DMS79 treated with DMSO at 0.1 percent for 48 hours (cell line): ENCODE measurements around the gene GOLGA6A.
A peak's percentile ranks its signal among the peaks of the same experiment; 100 is the strongest.
"Not testable (repeated sequence)": the region's sequence is repeated elsewhere in the genome, so short reads cannot be mapped to it uniquely, and the experiment has no call there.

Source experiments
- DNase-seq: peaks from one replicate; lab custom pipeline; 2025; lab: John Stamatoyannopoulos, UW

The GOLGA6A gene, protein sequence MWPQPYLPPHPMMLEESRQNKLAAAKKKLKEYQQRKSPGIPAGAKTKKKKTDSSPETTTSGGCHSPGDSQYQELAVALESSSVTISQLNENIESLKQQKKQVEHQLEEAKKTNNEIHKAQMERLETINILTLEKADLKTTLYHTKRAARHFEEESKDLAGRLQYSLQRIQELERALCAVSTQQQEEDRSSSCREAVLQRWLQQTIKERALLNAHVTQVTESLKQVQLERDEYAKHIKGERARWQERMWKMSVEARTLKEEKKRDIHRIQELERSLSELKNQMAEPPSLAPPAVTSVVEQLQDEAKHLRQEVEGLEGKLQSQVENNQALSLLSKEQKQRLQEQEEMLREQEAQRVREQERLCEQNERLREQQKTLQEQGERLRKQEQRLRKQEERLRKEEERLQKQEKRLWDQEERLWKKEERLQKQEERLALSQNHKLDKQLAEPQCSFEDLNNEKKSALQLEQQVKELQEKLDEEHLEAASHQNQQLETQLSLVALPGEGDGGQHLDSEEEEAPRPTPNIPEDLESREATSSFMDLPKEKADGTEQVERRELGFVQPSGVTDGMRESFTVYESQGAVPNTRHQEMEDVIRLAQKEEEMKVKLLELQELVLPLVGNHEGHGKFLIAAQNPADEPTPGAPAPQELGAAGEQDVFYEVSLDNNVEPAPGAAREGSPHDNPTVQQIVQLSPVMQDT

DNA sequence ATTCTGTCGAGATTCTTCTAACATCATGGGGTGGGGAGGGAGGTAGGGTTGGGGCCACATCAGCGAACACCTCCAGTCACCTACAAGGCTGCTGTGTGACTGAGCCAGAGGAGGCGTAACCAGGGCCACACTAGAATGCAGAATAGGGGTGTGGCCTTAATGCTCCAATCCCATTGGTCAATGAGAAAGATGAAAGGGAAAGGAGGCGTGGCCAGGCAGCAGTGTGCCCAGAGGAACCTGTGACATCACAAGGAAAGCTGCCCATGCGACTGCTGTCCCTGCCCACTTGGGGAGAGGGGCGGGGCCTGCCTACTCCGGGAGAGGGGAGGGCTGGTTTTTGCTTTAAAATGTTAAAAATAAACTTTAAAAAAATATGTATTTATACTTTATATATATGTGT lies at the start of gene GOLGA6A:
Gene GOLGA6A, minus strand, starts transcription at position 101 of the 400 bp plus-strand sequence. Its CDS starts 41 bp downstream, at position 60.
- not testable (repeated sequence) for DNase-seq

DNA sequence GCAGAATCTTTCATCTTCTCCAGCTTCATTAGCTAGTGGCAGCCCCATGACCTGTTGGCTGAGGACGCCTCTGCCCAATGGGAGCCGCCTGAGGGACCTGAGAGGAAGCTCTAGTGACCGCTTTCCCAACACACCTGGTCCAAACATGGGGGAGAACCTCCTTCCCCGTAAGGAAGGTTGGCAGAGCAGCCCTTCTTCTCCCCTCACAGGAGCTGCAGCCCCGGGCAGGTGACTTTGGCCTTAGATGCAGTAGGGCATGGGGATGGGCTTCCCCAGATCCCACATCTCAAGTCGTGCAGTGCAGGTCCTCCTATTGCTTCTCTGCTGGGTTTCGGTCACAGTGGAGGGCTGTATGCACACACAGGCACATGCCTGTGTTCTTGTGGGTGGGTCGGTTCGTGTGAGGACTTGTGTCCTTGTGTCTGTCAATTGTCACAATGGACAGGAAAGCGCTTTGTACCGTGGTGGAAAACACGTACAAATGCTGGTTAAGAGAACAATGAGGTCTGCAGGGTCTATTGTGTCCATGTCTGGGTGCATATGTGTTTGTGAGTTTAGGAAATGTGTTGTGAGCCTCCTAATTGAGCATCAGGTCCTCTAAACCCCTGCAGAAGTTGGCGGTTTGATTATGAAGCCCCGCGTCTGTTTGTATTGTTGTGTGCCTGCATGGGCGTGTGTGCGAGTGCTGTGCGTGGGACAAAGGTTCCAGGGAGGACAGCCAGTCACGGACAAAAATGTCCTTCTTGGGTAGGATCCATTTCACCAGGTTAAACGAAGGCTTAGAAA lies 49.5 kb upstream of the GOLGA6A start:
- DNase-seq: no peak

DNA sequence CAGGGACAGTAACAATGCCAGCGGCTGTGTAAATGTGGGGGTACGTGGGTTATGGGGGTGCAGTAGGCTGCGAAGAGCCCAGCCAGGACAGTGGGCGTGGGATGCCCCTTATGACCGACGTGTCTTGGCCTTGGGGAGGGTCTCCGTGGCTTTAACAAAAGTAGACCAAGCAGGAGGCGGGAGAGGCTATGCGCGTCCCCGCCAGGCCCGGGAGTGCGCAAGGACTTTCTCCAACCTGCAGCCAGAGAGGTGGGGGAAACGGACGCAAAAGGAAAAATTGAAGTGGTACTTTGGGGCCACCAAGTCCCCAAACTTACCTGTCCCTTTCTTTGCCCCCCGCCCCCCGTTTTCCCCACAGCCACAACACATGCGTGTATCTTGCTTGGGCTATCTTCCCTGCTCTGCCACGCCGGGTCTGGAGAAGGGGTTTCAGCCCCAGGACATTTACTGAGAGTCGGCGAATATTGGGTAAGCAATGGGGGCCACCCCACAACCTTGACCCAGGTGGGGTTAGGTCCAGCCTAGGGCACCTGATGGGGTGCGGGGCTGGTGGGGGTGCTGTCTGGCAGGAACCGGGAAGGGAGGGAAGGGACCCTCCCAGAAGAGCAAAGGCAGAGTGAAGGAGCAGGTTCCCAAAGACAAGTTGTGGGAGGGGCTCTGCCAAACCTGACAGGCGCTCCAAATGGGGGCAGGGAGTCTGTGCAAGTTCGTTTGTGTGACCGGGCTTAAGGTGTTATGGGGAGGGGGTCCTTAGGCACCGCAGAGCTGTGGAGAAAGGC lies 48.7 kb upstream of the GOLGA6A start:
- DNase-seq: no peak

DNA sequence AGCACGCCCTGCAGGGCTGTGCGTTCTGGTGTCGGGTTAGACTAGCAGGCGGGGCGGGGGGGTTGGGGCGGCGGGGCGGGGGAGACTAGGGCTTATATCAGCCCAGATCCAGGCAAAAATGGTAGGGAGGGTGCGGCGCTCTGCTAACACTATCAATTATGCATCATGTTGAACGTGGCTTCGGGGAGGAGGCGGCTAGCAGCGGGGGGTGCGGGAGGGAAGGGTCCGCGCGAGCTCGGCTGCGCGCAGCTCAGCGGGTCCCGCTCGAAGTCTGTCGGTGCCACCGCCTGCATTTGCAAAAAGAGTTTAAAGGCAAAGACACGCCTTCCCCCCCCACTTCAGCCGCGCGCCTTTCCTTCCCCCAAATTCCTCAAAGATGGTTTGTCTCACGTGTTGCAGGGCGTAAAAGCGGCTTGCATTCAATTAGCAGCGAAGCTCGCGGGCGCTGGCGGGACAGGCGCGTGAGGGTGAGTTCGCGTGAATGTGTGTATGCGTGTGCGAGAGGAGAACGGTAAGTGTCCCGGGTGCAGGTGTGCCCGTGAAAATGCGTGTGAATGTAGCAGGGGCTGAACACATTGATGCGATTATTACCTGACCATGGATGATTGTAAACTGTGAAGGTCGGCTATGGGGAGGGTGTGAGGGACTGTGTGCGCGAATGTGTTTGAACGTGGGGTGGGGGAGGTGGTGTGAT lies 48.0 kb upstream of the GOLGA6A start, which contains the start of gene ISLR2:
Gene ISLR2, plus strand, starts transcription at position 432 of the 694 bp plus-strand sequence. CDS start 2,169 bp downstream, outside the sequence.
- DNase-seq: no peak

DNA sequence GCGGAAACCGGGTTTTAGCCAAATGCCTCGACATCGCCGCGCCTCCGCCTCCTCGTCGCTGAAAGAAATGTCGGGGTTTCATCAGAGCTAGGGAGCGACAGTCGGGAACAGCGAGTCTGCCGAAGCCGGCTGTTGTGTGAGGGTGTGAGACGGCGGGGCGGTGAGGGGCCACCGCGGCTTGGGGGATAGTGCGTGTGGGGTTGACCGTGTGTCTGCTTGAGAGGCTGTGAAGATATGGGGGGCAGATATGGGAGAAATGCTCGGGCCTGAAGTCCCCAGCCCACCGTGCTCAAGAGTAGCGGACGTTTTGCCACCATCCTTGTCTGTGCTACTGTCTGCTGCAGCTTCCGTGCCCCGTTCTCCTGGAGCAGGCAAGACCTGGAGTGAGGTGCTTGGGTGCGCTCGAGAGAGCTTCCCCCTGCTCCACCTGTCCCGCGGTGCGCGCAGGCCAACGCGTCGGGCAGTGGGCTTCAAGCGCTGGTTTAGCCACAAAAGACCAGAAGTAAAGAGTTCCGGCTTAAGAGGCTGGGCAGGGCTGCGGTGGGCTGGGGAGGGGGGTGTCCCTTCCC lies 47.3 kb upstream of the GOLGA6A start:
- DNase-seq: peak; percentile 36

DNA sequence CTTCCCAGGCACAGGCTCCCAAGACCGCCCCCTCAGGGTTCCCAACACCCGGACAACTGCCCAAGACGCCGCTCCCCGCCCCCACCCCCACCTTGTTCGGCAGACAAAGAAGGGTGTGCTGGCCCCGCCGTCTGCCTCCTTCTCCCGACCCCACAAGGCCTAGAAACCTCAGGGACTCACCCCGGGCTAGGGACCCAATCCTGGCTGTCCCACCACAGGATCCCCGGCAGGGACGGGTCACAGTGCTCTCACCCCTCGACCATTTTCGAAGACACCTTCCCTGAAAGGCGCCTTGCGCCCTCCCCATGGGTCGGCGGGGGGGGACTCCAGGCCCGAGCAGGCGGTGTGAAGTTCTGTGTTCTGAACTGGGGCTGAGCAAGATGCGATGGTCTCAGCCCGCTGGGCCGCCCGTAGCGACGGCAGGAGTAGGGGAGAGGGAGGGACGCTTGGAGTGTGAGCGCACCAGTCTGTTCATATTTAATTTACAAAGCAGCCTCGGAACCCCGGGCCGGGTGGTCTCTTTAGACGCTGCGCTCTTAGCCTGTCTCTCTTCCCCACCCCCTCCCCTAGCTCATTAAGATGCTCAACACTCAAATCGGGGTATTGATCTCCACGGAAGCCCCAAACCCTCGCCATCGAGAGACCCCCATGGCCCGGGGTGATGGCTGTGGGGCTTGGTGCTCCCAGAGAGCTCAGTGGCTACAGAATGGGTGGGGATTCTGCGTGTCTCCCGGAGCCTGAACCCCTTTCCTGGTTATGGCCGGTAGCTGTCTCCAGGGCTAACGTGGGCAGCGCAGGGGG lies 46.6 kb upstream of the GOLGA6A start:
- peak; percentile 16 for DNase-seq

DNA sequence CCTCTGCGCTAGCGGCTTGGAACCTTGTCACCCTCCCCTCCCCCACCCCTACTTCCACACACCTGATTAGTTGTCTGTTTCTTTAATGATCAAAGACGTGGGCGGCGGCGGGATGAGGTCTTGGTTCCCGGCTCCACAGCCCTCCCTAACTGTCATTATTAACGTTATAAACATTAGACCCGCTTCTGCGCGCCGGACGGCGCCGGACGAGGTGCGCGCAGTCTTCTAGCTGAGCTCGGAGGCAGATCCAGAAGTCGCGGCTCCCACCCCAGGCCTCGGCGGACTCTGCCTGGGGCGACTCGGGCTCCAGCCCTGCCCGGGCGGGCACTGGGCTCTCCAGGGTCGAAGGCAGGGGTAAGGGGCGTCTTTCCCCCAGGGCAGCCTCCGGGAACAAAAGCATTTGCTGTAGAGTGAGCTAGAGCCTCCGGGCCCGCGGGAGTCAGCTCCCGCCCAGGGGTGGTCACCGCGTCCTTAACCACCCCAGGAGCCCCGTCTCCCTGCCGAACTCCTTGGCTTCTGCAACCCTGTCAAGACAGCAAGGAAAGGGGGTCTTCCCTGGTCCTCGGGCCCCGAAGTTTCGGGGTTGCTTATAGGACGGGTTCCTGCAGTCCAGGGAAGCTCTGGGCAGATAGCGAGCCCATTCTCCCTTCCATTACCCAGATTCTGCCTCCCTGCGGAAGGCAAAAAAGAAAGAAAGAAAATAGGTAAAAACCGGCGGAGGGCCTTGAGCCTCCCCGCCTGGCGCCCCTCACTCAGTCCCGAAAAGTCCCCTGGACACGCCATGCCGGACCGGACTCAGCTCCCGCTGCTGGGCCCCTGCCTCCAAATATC lies 45.8 kb upstream of the GOLGA6A start:
- no peak for DNase-seq

DNA sequence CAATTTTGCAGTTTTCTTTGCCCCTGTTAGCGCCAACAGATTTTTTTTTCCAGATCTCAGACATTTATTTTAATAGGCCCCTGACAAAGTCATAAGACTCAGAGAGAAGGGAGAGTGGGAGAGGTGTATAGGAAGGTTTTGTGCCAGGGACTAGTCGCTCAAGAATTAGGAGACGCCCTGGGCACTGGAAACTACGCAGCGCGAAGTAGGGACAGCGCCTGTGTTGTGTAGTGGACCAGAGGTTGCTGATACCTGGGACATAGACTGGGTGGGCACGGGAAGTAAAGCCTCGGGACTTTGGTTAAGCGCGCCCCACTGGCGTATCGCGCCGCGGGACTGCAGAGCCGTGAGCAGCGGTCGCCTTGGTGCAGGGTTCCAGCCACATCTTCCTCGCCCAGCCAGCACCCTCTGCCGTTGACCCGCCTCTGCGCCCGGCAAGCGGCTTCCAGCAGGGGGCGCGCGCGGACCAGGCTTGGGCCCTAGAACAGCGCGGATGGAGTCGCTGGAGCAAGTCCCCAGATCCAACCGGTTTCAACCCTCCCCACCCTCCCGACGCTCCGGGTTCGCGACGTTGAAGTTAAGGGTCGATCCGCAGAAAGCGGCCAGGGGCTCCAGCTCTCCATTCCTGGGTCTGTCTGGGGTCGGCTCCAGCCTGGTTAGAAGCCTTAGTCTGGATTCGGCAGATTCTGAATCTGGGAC lies 45.1 kb upstream of the GOLGA6A start:
- DNase-seq: peak; percentile 63

DNA sequence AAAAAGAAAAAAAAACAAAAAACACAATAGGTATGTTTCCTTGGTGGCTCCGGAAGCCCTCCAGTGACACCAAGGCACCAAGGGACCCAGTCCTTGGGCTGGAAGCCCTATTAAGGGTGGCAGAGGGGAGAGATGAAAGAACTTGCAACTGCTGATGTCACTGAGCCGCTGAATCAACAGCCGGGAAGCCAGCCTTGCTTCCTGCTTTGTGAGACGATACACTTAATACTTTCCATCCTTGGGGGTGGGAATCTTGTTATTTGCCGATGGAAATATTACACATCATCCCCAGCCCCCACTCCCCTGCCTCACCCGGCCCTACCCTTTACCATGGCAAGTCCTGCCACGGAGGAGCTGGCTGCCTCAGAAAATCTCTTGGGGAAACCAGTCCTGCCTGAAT lies 42.4 kb upstream of the GOLGA6A start:
- DNase-seq: no peak

DNA sequence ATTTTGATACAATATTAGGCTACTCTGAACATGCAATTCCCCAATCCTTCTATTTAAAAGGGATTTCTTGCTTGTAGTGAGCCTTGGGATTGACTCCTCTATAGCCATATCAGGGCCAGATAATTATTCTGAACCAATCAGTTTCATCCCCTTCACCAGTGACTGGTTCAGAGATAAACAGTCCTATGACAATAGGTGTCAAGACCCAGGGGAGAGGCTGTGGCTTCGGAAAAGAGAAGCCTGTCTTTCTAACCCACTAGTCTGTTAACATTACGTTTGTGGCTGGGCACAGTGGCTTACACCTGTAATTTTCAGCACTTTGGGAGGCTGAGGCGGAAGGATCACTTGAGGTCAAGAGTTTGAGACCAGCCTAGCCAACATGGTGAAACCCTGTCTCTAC lies 41.8 kb upstream of the GOLGA6A start:
- no peak for DNase-seq

DNA sequence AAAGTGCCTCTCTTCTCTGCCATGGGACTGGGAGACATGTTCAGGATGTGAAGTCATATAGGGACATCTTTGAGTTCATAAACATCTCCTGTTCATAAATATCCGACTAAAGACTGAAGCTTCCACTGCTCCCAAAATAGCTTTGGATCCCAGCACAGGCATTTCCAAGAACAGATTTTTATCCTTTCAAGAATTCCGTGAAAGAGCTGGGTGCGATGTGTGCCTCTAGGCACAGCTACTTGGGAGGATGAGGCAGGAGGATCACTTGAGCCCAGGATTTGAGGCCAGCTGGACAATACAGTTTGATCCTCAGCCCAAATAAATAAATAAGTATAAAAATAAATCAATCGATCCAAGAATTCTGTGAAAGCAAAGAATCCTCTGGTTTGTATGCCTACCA lies 41.3 kb upstream of the GOLGA6A start:
- no peak for DNase-seq

DNA sequence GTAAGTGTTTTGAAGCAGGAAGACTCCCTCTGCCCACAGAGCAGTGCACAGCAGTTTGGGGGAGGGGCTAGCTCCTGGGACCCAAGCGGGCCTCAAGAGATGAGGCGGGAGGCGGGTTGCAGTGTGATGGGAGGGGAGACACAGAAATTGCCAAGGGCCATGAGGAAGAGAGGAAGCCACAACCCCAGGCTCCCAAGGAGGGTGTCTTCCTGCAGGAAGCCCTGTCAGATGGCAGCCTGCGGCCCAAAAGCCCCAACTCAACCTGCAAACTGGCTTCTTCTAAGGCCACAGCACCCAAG lies 40.7 kb upstream of the GOLGA6A start:
- DNase-seq: no peak

DNA sequence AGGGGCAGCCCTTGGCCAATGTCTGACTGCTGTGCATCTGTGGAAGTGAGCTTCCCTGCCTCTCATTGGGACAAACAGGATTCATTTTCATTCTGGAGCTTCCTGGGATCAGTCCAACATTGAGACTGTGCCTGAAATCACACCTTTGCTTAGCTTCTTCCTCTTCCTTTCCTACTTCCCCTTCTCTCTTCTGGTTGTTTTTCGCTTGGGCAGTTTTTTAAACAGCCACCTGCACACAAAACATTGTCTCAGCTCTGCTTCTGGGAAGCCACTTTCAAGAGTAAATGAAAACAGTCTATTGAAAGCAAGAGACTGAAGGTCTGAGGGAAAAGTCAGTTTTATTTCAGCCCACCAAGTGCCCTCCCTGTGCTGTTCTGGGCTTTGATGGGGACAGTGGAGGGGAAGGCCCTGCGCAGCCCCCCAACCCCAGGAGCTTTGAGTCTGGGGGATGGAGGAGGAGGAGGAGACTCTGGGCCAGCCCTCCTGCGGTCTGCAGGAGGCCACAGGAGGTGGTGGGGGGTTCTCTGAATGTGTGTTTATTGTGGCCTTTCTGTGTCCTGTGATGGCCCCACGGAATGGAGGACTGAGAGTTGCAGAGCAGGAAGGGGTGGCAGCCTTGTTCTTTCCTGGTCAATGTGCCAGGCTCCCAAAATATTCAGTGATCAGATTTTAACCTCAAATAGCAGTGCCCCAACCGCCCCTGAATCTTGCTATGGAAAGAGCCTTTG lies 40.2 kb upstream of the GOLGA6A start:
- DNase-seq: no peak

DNA sequence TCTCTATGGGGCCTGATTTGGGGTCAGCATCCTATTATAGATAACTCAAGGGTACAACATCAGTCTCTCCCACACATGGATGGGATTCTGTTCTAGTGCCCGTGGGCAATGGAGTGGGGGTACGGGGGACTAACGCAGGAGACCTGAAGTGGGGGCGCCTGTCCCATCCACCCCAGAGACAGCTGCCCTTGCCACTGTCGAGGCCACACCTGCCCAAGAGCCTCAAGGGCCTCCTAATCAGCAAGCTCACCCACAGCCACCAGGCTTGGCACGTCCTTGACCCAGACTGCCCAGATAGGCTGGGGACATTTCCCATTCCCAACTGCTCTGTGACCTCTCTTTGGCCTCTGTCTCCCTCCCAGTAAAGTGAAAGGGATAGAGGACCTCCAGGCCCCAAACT lies 39.5 kb upstream of the GOLGA6A start:
- no peak for DNase-seq

DNA sequence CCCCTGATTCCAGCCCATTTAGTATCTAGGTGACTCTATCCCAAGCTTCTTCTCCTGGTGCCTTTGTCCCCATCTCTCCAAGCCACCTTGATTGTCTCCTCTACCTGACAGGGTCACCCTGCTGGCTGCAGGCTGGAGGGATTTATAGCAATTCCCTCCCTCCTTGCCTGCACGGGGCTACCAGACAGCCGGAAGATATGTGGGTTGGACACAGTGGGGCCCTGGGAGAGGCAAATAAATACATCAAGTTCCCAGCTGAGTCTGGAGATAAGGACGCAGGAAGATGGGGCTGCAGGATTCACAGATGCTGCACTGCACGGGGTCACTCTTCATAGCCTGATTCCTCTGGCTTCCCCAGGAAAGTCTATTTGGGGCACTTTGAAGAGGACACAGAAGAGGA lies 38.7 kb upstream of the GOLGA6A start:
- no peak for DNase-seq

DNA sequence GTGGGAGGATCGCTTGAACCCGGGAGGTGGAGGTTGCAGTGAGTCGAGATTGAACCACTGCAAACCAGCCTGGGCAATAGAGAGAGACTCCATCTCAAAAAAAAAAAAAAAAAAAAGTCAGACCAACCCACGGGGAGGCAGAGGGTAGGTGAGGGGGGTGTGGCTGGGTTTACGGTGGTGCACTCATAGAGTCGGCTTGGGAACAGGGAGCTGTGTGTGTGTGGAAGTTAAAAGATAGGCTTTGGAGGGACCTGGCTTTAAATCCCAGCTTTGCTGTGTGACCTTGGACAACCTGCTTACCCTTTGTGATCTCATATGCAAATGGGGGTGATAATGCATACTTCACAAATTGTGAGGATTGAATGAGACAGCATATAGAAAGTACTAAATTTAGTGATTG lies 38.1 kb upstream of the GOLGA6A start:
- no peak for DNase-seq

DNA sequence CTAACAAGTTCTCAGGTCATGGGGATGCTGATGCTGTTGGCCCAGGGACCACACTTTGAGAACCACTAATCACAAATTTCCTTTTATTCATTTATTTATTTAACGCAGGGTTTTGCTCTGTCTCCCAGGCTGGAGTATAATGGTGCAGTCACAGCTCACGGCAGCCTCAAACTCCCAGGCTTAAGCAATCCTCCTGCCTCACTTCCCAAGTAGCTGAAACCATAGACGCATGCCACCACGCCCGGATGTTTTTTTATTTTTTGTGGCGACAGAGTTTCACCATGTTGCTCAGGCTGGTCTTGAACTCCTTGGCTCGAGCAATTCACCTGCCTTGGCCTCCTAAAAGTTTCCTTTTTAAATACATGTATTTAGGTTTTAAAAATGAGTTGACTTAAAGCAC lies 27.4 kb upstream of the GOLGA6A start:
- DNase-seq: no peak

DNA sequence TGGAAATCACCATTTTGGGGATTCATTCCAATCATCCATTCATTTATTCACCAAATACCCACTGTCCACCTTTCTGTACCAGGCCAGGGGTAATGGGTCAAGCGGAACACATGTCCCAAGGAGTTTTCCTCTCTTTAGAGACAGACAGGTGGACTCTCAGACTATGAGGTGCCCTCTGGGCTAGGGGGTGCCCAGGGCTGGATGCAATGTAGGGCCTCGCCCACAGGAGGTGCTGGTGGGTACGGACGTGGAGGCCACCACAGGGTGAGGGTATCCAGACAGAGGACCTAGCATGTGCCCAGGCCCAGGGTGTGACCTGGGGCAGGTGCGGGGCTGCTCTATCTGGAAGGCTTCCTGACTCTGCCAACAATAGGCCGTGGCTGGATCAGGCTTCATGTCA lies 26.3 kb upstream of the GOLGA6A start:
- DNase-seq: not testable (repeated sequence)
